Suppressor macrophage (primary cell): ENCODE results near the gene GNA12.

ENCODE experiments used
- DNase-seq, 4 experiments: peaks; one replicate each; pipeline ENCODE4 v3.0.0-alpha.2; 2020 to 2022

The GNA12 gene

GRCh38 chr7:2814946-2815874 is 28.9 kb downstream of the GNA12 start:
- no peak for DNase-seq

- no peak for DNase-seq
Measured at GRCh38 chr7:2814186-2814945, 29.7 kb downstream of the GNA12 start.

- DNase-seq = no peak
Measured at GRCh38 chr7:2813350-2814185, 30.5 kb downstream of the GNA12 start.

- DNase-seq = no peak
Measured at GRCh38 chr7:2812831-2813230, 31.3 kb downstream of the GNA12 start.

- no peak for DNase-seq
Measured at GRCh38 chr7:2812114-2812487, 32.0 kb downstream of the GNA12 start.

DNA sequence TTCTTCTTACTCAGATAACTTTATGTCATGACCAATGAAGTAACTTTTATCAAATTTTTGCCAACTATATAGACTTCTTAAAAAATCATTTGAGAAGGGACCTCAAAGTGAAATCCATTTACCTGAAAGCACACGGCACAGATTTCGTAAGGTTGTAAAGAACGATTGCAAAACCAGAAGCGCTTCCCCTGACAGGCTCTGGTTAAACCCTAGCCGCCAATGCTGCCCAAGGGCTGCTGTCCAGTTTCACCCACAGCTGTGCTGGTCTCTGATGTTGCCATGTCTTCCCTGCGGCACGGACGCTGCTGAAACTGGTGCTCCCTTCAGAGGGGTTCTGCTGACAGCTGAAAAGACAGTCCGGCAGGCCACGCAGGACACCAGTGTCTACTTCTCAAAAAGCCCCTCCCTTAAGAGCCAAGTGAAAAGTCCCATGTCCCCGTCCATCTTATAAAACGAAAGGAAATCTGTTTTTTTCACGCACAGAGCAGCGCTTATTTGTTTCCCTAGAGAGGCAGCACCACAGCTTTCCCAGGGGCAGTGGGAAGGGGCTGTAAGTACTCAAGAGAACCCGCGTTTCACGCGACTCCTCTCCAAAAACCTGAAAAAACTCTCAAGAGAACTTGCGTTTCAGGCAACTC is 32.5 kb downstream of the GNA12 start:
- peak; percentile 52 to 71 (median 62) for DNase-seq

- no peak for DNase-seq
Measured at GRCh38 chr7:2810682-2811415, 33.3 kb downstream of the GNA12 start.

DNA sequence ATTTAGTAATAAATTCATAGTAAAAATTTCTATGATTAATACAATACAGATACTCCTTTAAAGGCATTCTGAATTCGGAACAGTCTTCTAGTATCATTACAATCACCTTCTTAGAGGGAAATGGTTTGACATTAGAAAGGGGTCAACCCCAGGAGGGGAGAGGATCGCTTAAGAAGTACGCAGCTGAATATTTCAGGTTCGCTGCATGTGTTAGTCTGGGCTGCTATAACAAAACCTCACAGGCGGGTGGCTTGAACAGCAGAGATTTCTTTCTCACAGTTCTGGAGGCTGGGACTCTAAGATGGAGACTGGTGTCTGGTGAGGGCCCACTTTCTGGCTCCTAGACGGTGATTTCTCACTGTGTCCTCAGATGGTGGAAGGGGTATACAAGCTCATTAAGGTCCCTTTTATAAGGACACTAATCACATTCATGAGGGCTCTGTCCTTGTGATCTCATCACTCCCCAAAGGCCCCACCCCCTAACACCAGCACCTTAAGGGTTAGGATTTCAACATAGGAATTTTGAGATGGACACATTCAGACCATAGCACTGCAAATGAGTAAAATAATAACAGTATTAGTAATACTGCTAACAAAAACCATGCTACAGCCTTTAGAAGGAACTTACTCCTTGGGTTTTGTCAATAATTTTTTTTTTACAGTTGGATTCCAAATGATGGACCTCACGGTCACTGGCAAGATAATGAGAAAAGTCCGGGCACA is 34.0 kb downstream of the GNA12 start:
- DNase-seq = no peak

DNA sequence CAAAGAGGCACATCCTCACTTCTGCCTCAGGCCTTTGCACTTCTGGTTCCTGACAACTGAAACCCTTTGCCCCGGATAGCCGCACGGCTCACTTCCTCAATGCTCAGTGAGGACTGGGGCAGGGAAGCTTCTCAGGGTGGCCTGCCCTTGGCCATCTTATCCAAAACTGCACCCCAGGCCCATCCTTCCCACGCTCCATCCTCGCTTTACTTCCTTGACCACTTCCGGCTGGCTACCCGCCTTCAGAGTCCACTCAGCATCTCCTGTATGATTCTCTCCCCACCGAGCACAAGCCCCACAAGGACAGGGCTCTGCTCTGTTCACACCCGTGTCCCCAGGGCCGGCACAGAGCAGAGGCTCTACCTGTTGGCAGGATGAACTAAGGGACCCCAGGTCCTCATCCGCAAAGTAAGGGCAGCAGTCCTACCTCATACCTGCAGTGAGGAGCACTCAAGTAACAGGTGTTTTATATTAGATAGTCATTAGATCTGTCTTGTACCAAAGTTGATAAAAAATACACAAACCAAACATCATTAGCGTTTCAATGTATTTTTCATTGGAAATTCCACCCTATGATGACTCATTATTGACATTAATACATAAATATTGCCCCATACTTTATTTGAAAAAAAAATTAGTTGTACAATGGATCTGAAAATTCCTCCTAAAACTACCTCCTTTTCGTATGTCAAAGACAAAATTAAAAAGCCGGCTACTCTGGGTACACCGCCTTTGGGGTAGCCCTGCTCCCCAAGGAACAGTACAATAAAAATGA is 35.0 kb downstream of the GNA12 start:
- DNase-seq = peak; percentile 68 to 83 (median 78)

- no peak for DNase-seq
Measured at GRCh38 chr7:2807845-2808772, 36.0 kb downstream of the GNA12 start.

DNA sequence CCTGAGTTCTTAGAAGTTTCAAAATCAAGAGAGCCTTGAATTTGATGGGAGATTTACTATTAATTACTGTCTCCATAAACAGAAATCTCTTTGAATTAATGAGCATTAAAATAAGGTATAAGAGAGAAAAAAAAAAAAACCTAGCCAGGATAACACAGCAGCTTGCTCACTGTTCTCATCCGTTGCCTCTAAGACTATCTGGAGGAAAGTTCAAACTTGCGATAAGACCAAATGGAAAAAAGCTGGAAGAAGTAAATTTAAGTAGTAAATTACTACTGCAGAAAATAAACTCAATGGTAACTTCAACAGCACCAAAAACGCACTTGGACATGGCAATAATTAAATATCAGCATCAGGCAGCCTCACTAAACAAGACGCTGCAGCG is 36.7 kb downstream of the GNA12 start:
- no peak for DNase-seq

DNA sequence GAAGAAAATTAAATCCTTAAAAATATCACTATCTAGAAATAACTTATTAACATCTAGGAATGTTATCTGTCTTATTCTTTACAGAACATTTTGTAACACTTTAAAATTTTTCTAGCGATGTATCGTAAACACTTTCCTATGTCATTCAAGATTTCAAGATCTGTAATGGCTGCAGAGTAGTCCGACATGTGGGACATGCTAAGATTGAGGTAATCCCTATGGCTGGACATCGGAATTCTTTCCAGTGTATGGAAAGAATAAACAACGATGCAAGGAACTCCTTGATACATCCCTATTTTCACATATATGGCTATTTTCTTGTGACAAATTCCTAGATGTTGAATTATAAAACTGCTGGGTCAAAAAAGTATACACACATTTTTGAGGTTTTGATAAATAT is 37.5 kb downstream of the GNA12 start:
- DNase-seq = no peak

DNA sequence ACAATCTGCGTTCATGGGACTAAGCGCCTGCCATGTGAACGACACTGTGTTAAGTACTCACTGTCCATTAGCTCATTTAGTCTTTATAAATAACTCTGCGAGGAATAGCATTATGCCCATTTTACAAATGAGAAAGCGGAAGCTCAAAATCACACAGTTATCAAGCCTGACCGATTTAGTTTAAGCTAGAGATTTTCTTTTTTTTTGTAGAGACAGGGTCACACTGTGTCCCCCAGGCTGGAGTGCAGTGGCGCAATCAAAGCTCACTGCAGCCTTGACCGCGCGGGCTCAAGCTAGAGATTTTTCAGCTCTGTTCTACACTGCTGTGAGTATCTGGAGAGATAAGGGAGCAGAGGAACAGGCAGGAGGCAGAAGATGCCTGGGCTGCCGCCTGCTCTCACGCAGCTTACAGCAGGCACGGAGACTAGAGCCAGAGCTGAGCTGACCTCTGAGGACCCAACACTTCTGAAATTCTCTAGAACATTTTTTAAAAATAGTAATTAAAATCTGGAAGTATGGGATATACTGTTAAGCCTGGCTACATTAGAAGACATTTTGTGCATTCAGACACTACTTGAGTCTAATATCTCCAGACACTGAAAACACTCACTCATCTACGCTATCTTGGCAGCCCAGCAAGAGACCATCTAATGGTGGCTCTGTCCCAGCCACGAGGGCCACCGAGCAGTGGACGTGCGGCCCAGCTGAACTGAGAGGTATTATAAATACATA is 38.7 kb downstream of the GNA12 start:
- DNase-seq = no peak

GRCh38 chr7:2804227-2804763 is 39.8 kb downstream of the GNA12 start:
- no peak for DNase-seq

DNA sequence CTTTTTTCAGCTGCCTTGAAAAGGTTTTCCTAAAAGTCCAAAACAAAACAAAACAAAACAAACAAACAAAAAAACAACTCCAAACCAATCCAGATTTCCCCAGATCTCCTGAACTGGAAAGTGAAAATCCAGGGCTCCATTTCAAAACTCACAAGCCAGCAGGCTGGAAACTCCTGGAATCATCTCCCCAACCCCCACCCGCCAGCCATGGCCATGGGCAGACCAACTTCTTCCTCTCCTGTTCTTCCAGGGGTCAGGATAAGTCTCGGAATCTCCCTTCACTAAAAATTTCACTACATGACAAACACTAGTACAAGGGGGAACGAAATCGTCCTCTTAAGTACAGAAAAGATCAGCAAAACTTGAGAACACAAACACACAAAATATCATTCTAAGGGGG is 40.4 kb downstream of the GNA12 start:
- no peak for DNase-seq

- no peak for DNase-seq
Measured at GRCh38 chr7:2803342-2803692, 40.8 kb downstream of the GNA12 start.

GRCh38 chr7:2802504-2803341 is 41.4 kb downstream of the GNA12 start:
- DNase-seq = no peak
